Fibroblast of gingiva (primary cell): Measurements from ENCODE around the gene CHD2.
A peak's percentile ranks its signal among the peaks of the same experiment; 100 is the strongest.

Experiments
- DNase-seq: peaks from one replicate; pipeline ENCODE4 v3.0.0-alpha.2; 2011; ENCODE audit warnings: low read depth

CHD2 gene

GRCh38 chr15:93068581-93069199 lies 168.6 kb downstream of the CHD2 start:
- DNase-seq, result no peak

GRCh38 chr15:93070132-93070531 lies 170.0 kb downstream of the CHD2 start:
- no peak for DNase-seq

- no peak for DNase-seq
These were observed 170.6 kb downstream of the CHD2 start for GRCh38 chr15:93070551-93071296.

DNA sequence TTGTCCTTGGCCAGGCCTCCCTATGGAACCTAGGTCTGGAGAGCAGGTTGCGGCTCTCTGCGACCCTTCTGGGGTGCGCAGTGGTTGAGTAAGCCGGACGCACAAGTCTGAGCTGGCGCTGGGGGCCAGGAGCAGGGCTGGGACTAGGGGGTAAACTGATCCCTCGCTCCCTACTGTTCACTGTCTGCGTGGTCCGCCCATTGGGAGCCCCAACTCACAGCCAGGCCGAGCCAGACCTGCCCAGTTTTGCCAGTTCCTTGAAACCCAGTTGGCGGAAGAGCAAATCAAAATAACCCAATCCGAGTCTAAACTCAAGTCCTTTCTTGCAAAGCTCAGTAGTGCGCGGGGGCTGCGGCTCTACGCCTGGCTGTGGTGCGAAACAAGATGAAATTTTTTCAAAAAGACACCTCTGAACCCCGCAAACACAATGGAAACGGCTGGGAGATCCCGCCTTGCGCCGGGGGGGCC lies 171.4 kb downstream of the CHD2 start:
- DNase-seq, result peak; percentile 34

DNA sequence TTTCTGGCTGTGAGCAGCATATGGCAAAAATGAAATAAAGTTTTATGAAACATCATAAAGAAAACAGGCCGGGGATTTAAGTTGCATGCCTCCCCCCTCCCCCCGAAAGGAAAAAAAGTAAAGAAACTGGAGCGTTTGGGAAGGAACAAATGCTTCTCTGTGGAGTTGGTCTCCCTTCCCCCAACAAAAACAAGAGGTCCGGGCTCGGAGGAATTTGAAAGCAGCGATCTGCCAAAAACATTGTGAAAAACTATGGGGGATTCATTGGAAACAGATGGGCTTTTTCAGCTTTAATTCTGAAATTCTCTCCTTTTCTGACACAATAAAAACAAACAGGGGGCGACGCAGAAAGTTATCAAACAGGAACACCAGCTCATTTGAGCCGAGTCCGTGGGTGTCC lies 171.9 kb downstream of the CHD2 start:
- peak; percentile 85 for DNase-seq

GRCh38 chr15:93072411-93073394 lies 172.6 kb downstream of the CHD2 start:
- peak; percentile 83 for DNase-seq

- DNase-seq, result no peak
These were observed 173.4 kb downstream of the CHD2 start for GRCh38 chr15:93073465-93073952.

DNA sequence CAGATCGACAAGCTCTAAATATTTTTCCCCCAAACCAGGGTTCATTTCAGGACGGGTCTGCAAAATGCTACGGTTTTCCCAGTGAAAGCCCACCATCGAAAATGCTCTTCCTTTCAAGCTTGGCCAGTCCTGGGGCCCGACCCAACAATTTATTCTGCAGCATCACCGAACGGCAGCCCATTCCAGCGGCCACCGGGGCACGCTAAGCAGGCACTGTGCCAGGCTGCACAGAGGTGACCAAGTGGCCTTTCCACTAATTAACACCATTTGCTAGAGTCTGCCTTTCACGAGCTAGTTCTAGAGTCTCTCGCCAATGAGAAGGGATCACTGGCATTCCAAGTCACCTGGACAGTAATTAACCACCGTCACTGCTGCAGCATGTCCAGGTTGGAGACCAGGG lies 174.5 kb downstream of the CHD2 start:
- DNase-seq, result no peak

DNA sequence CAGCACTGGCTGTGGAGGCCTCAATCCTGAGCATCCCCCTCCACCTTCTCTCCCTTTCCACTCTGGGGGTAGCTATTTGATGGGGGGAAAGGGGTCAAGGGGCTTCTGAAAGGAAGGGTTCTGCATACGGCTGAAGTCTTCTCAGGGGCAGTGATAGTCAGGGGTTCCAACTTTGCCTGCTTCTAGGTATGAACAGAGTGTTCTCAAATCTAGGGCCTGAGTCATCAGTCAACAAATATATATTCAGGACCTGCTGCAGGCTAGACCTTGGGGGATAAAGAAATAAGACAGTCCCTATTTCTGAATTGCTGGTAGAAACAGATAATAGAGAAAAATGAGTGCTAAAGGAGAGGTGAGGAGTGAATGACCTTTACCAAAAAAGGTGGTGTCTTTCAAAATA lies 176.1 kb downstream of the CHD2 start:
- no peak for DNase-seq

GRCh38 chr15:93076875-93077274 lies 176.8 kb downstream of the CHD2 start:
- DNase-seq, result no peak
